HG03439 (cell line): ENCODE data around the gene PCDHB1.

Source experiments
- ATAC-seq: cut with Tn5 transposase; IDR thresholded peaks from one replicate; pipeline ENCODE4 v1.9.1; 2021; ENCODE audit warnings: mild to moderate bottlenecking, moderate library complexity; ENCODE audit not compliant: unreplicated experiment

The PCDHB1 gene, protein sequence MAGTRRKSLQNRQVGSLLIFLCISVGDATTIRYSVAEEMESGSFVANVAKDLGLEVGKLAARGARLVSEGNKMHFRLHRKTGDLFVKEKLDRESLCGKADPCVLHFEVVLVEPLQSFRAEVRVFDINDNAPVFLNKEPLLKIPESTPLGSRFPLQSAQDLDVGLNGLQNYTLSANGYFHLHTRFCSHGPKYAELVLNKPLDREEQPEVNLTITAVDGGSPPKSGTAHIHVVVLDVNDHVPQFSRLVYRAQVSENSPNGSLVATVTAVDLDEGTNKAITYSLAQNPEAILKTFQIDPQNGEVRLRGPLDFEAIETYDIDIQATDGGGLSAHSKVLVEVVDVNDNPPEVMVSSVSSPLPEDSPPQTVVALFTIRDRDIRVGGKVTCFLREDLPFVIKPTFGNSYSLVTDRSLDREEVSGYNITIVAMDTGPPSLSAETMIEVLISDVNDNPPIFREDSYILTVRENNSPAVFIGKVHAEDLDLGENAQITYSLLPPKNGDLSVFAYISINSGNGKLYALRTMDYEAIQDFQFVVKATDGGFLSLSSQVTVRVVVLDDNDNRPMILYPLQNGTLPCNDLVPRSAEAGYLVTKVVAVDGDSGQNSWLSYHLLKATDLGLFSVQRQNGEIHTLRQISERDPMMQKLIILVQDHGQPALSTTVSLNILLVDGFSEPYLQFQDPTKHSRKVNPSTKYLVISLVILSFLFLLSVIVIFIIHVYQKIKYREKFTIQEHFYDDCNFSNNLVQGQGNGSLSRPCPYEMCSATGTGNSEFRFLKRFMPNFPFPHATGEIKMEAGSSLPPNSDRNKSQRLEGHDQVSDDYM

DNA sequence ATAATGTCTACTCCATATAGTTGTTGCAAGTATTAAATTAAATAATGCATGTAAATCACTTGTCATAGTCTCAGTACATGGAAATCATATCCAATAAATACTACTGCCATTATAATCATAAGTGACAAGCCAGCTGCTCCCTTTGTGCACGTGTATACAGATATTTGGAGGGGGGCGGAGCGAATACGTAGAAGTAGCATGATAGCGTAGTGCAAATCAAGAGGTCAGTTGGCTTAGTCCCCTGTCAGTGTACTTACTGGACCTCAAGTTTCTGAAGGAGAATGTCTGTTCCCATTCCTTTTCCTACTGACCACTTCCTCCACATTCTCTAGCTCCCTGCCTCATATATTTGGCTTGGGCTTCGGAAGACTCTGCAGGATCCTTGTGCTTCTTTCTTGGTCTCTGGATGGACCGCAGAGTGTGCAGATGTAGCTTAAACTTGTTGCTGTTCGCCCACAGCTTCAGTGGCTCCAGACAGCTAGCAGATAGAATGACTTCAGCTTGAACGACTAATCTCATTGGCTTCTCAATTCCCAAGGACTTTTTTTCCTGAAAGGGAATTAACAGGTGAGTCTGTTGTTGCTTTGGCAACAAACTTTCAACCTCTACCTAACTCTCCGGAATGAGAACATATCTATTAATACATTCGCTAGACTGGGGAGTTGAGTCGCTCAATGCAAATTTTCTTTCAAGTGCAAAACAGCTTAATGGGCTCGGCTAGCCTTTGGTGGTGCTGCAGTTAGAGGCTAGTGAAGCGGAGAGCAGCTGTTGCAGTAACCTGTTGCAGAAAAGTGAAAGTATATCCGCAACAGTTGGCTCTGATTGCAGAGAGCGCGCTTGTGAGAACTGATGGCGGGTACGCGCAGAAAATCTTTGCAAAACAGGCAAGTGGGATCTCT, at the start of gene PCDHB1:
Gene PCDHB1 (plus strand): TSS at position 753 of the 899 bp plus-strand sequence. CDS start 97 bp downstream, at position 850.
- no peak for ATAC-seq

DNA sequence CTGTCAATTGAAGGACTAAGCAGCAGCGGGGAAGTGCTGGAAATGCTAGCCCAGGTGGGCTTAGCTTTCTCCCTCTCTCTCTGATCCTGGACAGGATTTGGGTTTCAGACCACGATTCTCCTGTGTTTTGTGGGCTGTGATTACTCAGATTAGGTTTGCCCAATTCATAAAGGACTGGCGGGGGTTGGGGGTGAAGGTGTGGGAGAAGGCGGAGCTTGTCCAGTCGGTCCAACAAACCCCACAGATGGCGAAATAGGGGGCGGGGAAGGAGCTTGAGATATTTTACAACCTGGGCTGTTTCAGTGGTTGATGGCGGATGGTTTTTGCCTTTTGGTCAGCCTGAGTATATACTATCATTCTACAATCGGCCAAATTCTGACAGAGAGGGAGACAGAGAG, 49.7 kb upstream of the PCDHB1 start:
- ATAC-seq: no peak

DNA sequence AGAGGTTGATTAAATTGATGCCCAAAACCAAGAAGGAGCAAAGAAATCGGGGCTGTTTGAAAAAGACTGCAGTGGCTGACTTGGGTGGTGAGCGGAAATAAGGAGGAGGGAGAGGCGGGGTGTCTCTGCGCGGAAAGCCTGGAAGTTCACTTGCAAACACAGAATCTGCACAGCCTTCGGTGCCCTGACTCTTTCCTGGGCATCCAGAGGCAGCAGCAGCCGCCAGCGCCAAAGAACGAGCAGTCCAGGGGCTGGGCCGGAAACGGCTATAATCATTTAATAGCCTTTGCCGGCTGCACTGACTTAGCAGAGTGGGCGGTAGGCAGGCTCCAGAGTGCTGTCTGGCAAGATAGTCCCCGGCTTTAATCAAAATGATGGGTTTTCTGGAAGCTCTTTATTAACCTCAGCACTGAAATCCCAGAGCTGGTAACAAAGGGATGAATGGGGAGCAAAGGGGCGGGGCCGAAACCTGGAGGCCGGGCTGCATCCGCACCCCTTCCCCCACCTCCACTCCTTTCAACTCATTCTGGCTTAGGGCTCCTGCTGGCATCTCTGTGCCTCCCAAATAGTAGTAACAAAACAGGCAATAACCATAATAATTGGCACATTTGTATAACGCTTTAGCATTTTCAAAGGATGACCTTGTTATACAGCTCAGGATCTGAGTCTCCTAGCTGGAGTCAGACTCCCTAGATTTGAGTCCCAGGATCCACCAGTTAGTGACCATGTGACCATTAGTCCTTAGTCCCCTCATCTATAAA, 49.1 kb upstream of the PCDHB1 start:
- no peak for ATAC-seq

DNA sequence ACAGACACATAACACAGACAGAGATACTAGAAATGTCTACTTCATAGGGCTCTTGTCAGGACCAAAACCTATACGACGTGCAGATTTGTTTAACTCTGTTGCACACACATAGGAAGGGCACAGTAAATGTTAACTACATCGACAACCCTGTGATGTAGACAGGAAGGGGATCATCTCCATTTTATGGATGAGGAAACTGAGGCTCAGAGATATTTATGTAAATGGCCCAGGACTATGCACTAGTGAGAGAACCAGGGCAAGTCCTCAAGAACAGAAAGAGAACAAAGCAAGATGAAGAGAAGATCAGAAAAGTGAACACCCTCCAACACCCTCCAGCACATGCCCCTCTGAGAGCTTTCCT, 48.6 kb upstream of the PCDHB1 start:
- no peak for ATAC-seq

DNA sequence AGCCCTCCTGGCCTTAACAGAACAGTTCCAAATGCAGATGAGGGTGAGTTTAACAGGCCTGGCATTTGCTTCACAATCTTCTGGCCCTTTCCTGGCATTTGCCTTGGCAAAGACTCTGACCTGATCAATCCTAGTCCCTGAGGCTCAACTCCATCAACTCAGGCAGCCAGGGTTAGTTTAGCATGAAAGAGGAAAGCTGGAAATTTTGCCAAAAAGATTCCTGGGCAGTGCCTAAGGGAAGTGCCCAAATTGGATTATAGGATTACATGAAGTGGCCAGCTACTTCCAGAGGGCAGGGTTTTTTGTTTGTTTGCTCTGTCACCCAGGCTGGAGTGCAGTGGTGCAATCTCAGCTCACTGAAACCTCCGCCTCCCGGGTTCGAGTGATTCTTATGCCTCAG, 48.1 kb upstream of the PCDHB1 start:
- no peak for ATAC-seq

DNA sequence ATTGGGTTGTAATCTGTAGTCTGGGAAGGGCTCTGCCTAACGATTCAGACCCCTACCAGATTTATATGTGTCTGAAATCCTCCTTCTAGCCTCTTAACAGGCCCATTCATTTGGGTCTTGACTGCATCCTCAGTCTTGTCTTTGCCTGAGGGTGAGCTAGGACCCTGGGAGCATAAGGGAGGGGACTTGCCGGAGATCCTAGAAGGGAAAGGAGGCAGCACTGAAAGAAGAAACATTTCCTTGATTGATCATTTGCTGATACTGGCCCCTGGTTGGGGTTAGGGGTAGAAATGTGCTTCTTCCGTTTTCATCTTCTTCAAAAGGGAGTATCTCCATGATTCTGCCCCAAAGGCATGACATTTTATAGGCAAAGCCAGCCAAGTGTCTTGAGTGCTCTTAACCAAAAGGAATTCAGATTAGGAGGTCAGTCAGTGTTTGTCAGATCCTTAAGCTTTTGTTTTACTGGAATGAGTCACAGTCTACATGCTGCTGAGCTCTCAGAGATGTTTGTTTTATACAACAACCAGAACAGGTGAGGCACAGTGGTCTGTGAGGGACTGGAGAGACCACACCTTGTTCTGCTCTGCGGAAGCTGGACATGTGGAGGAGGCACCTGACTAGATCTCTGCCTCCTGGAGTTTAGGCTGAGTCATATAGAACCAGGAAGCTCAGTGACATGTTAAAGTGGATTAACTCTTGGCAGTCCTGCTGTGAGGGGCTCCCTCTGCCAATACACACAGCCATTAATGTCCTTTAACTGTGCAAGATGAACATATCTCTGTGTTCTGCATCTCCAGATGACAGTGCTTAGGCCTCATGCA, 47.2 kb upstream of the PCDHB1 start:
- ATAC-seq: no peak

DNA sequence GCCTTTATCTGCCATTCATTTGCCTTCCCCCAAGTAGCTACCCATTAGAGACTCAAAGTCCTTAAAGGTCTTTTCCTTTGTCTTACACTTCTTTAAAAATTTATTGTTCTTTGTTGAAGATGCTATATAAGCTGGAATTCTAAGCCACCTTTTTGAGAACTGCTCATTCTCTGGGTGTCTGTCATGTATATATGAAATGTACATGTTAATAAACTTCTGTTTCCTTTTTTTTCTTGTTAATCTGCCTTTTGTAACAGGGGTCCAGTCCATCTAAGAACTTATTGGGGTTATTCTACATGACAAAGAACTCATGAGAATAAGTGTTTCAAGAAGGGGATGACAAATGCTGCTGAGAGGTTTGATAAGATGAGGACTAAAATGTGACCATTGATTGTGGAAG, 43.4 kb upstream of the PCDHB1 start:
- no peak for ATAC-seq

DNA sequence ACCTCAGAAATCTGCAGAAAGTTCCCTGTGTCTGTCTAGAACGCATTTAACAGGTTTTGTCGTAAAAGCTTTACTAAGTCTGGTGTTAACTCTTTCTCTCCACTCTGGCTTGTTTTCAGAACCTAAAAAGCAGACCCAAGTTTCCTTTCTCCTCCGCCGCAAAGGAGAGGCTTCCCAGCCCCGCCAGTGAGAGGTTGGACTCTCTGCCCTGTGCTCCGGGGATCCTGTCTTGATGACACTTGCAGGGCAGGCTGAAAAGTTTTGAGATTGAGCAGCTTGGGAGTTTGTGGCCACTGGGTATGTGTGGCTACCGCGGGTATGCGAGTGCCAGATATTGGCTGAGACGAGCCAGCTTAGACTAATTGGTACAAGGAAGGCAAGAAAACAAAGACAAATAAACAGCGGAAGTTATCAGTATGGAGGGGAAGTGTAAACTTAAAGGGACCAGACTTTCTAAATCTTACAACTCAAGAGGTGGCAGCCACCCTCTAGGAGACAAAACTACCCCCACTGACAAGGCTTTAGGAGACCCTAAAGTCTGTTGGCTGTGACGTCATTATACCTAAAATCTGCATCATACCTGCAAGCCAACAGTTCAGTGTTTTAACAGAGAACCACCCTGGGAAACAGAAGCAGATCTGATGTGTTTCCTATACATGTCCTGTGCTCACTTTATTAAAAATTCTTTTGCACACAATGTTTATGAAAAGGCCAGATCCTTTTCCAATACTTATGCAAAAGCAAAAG, 41.0 kb upstream of the PCDHB1 start:
- no peak for ATAC-seq

DNA sequence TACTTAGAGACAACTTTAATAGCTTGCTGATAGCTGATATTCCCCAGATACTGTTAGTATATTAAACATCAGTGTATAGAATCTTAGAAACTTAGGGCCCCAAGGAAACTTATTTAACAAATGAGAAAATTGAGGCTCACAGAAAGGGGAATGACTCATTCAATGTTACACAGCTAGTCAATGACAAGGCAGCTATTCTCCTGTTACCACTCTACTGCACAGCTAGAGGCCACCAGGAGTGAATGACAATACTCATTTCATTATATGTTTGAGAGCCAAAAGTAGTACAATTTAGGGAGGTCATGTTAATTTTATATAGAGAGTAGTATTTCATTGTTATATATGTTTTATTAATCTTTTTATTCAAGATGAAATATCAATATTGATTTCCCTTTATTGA, 33.2 kb upstream of the PCDHB1 start:
- ATAC-seq: no peak

DNA sequence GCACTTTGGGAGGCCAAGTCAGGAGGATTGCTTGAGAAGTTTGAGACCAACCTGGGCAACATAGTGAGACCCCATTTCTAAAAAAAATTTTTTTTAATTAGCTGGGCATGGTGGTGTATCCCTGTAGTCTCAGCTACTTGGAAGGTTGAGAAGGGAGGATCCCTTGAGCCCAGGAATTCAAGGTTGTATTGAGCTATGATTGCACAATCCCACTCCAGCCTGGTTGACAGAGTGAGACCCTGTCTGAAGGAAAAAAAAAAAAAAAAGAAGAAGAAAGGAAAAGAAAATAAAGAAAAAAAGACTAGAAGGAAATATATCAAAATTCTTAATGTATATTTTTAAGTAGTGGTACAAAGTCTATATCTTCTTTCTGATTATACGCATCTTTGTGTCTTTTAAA, 28.8 kb upstream of the PCDHB1 start:
- no peak for ATAC-seq

DNA sequence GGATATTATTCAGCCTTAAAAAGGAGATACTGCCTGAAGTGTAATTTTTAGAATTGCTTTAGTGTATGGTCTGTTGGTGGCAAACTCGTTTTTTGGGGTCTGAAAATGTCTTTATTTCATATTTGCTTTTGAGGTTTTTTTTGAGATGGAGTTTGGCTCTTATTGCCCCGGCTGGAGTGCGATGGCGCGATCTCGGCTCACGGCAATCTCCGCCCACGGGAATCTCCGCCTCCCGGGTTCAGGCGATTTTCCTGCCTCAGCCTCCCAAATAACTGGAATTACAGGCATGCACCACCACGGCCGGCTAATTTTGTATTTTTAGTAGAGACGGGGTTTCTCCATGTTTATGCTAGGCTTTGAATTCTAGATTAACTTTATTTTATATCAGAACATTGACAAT, 20.2 kb upstream of the PCDHB1 start:
- ATAC-seq: no peak

DNA sequence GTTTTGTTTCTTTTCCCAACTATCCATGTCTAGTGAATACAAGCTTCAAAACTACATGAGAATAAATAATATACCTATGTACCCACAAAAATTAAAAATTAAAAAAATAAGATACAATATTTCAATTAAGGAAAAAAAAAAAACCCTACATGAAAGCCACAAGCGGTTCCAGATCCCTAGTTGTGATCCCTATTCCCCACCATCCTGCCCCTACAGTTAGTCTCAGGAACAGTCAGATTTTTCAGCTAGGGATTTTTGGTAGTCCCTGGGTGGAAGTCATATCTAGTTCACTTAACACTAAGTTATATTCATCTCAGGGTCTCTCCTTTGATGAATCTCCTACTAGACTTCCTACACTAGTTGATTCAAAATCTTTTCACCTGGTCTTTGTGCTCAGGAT, 18.5 kb upstream of the PCDHB1 start:
- no peak for ATAC-seq

DNA sequence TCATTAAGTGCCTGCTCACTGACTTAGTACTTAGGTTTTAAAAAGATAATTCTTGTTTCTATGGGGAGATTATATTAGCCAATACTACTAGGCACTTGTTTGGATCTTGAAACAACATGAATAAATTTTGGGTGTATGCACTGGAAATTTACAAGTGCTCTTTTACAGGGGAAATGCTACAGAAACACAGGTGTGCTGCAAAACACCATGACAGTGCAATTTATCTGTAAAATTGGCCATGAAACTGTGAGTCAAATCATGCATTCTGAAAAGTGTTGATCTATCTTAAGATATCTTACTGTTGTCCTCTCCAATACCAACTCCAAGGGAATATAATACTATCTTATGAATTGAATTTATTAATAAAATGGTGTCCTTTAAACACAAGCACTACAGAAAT, 12.1 kb upstream of the PCDHB1 start:
- ATAC-seq: no peak

DNA sequence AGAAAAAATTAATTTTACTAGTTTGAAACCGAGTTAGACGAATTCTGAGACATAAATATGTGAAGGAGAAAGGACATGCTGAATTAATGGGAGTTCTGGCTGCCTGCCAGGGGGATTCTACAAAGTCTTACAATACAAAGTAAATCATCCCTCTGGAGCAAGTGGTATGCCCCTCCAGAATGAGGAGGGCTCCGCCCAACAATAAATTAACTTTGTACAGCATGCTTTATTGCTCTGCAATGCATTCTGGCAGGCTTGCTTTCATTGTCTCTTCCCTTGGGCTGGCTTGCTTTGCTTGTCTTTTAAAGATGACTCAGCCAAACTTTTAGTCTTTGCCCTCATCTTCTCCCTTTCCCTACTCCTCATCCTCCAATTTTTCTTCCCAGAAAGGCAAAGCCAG, 11.7 kb upstream of the PCDHB1 start:
- no peak for ATAC-seq

DNA sequence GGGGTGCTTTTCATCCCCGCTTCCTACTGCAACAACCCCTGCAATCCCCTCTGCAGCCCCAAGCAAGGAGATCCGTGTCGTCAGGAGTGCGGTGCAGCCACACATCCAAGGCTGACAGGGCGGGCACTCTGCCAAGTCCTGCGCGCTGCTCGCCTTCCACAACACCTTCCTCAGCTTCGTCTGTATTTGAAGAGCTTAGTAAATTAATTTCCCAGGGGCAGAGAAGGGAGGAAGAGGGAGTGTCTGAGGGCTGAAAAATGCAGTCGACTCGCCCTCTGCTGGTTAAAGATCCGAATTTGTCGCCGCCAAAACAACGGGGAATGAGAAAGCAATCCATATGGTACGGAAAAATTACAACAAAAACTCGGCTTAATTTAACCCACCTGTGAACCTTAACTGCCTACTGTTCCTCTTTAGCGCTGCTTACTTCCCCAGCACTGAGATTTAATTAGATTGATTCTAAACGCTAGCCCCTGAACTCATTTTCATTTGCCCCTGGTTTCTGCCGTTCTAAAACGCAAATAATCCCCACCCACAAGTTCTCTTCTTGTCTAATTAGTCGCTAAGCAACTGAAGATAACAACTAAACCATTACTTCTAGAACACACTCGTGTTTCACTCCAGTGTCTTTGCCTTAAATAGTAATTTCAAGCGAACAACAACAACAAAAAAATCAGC, 10.9 kb upstream of the PCDHB1 start:
- ATAC-seq: no peak

DNA sequence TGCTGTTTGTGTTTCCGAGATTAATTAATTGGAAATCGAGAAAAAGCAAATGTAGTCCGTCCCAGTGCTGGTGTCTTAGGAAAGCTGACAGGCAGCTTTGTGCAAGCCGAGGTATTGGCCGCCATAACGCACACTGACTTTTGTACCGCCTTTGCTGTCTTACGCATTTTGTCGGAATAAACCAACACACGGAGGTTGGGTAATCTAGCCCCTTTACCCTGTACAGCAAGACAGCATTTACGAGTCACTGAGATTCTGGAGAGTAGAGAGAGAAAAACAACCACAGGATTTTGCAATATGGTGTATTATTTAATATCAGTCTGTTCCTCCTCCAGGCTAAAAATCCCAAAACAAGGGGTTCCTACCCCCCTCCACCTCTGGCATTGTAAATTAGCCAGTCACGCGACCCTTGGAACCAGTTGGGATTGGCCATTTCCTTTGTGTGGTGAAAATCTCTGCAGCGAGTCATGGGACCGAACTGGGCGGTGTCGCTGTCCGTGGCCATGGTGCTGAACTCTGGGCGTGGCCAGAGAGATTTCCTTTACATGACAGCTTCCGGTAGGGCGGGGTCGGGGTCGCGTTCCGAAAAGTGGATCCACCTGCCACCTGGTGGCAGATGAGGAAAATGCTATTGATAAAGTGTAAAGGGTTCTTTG, 10.3 kb upstream of the PCDHB1 start:
- no peak for ATAC-seq

DNA sequence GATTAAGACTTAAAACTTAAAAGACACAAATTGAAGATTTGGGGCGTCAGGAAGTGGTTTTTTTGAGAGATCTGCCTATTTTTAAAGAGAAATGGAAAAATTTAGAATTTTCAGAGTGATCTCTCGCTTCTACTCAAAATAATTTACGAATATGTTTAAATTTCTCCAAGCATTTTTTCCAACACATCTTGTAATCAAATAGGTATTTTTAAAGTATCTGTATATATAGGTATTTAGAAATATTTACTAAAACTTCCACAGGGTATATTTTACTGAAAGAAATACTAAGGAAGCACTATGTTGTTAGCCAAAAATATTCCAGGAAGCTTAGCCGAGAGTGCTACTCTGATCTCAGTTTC, 9.8 kb upstream of the PCDHB1 start:
- no peak for ATAC-seq

DNA sequence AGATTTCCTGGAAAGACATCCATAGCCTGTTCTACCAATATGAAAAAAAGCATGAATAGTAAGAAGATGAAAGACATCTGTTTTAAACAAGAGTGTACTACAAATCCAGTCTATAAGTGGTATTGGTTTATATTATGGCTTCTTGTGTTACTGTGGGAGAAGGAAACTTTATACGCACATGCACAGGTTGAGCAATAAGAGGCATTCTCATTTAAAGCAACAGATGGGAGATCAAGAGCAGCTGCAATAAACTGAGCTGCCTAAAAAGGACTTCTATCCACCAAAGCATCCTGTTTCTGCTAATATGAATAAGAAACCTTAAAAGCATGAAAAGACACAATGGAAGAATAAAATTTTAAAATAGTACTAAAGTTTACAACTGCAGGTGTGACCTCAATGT, 8.6 kb upstream of the PCDHB1 start:
- ATAC-seq: no peak
